CD14-positive monocyte (primary cell): Measurements from ENCODE around the gene KCNJ4. TPM values are rescaled to one million over a fixed set of nuclear protein-coding genes. Genes with fewer than 3 reads are reported as not detected.

Source experiments
- DNase-seq, 3 donors: peaks; one replicate each; pipeline ENCODE4 v3.0.0-alpha.2; 2011 to 2022
- H2AFZ ChIP-seq: 2 replicates; pipeline ENCODE4 v1.6.0; 2012; ENCODE audit warnings: mild to moderate bottlenecking, low read depth, low read length, inconsistent platforms; ENCODE audit not compliant: insufficient read depth, poor library complexity, severe bottlenecking
- H3K27ac ChIP-seq, 2 donors: 1 replicate in 1 of 2; 2 replicates in 1 of 2; pipeline ENCODE4 v1.5.1; 2012 to 2013; ENCODE audit warnings: low read length in 2 of 2, control low read depth in 1 of 2, inconsistent platforms in 1 of 2, low read depth in 1 of 2, mild to moderate bottlenecking in 1 of 2
- H3K27me3 ChIP-seq, 2 donors: one replicate each; pipeline versions ENCODE4 v1.6.0 to v1.6.1; 2011 to 2013; ENCODE audit warnings: low read length in 2 of 2; ENCODE audit not compliant: control insufficient read depth in 2 of 2, insufficient read depth in 2 of 2
- H3K36me3 ChIP-seq, 2 donors: replicated peaks in 1 of 2; 1 replicate in 1 of 2; 2 replicates in 1 of 2; pipeline versions ENCODE4 v1.5.1 to v1.6.1; 2012 to 2013; ENCODE audit warnings: low read length in 2 of 2, control low read depth in 1 of 2, inconsistent platforms in 1 of 2, mild to moderate bottlenecking in 1 of 2; ENCODE audit not compliant: insufficient read depth in 2 of 2, control insufficient read depth in 1 of 2
- H3K4me1 ChIP-seq, 2 donors: 1 replicate in 1 of 2; 2 replicates in 1 of 2; pipeline versions ENCODE4 v1.5.1 to v1.6.1; 2012 to 2013; ENCODE audit warnings: low read length in 2 of 2, control low read depth in 1 of 2, inconsistent platforms in 1 of 2, mild to moderate bottlenecking in 1 of 2, moderate library complexity in 1 of 2; ENCODE audit not compliant: insufficient read depth in 2 of 2, control insufficient read depth in 1 of 2
- H3K4me2 ChIP-seq: replicated peaks from 2 replicates; pipeline ENCODE3; 2012; ENCODE audit warnings: low read length, moderate library complexity, mild to moderate bottlenecking; ENCODE audit not compliant: poor library complexity, severe bottlenecking; ENCODE audit errors: extremely low read depth
- H3K4me3 ChIP-seq, 3 experiments: fragments of 200-600 bp in 1 of 3; sonication (generic) in 1 of 3; replicated peaks in 1 of 3; 1 replicate in 2 of 3; 2 replicates in 1 of 3; pipeline ENCODE4 v1.5.1; 2011 to 2013; ENCODE audit warnings: low read length in 3 of 3, mild to moderate bottlenecking in 3 of 3, control low read depth in 2 of 3, low read depth in 2 of 3, inconsistent platforms in 1 of 3, moderate library complexity in 1 of 3
- H3K79me2 ChIP-seq: 2 replicates; pipeline ENCODE4 v1.6.0; 2012; ENCODE audit warnings: mild to moderate bottlenecking, control low read depth, inconsistent platforms, low read length, moderate library complexity; ENCODE audit not compliant: insufficient read depth
- H3K9ac ChIP-seq: 2 replicates; pipeline ENCODE4 v1.6.0; 2017; ENCODE audit warnings: low read length, mild to moderate bottlenecking; ENCODE audit not compliant: insufficient read depth, poor library complexity, severe bottlenecking
- H3K9me3 ChIP-seq, 2 donors: replicated peaks in 1 of 2; 1 replicate in 1 of 2; 2 replicates in 1 of 2; pipeline versions ENCODE4 v1.5.1 to v1.6.1; 2012 to 2013; ENCODE audit warnings: low read length in 2 of 2, control low read depth in 1 of 2; ENCODE audit not compliant: control insufficient read depth in 1 of 2, insufficient read depth in 1 of 2
- H4K20me1 ChIP-seq: 2 replicates; pipeline ENCODE4 v1.6.0; 2012; ENCODE audit warnings: mild to moderate bottlenecking, low read length, control low read depth, moderate library complexity; ENCODE audit not compliant: insufficient read depth
- H3K27ac Mint-ChIP-seq, 7 donors: one replicate each; pipeline ENCODE4 v1.8.0; 2020; ENCODE audit warnings: mild to moderate bottlenecking in 7 of 7, mixed read lengths in 7 of 7, moderate library complexity in 6 of 7, inconsistent platforms in 2 of 7
- H3K27me3 Mint-ChIP-seq, 3 donors: one replicate each; pipeline ENCODE4 v1.8.0; 2021 to 2022; ENCODE audit warnings: low read depth in 3 of 3, mild to moderate bottlenecking in 3 of 3, mixed read lengths in 3 of 3, moderate library complexity in 3 of 3, inconsistent platforms in 1 of 3
- H3K36me3 Mint-ChIP-seq, 2 donors: one replicate each; pipeline ENCODE4 v1.8.0; 2020; ENCODE audit warnings: mixed read lengths in 2 of 2, inconsistent platforms in 1 of 2, mild to moderate bottlenecking in 1 of 2
- H3K4me1 Mint-ChIP-seq: one replicate; pipeline ENCODE4 v1.8.0; 2020; ENCODE audit warnings: mild to moderate bottlenecking, mixed read lengths
- H3K4me3 Mint-ChIP-seq, 2 donors: one replicate each; pipeline ENCODE4 v1.8.0; 2020; ENCODE audit warnings: mild to moderate bottlenecking in 2 of 2, mixed read lengths in 2 of 2, moderate library complexity in 1 of 2
- H3K9me3 Mint-ChIP-seq, 7 donors: one replicate each; pipeline ENCODE4 v1.8.0; 2020 to 2022; ENCODE audit warnings: mixed read lengths in 7 of 7, mild to moderate bottlenecking in 6 of 7, moderate library complexity in 6 of 7, inconsistent platforms in 2 of 7
- WGBS: methylation state at CpG from one replicate; pipeline ENCODE4 v1.1.5; 2013; ENCODE audit warnings: missing lambda C conversion rate; ENCODE audit not compliant: insufficient coverage; 5-methylcytosine and 5-hydroxymethylcytosine counted together
- intact Hi-C, 2 donors: fragments of 100-400 bp; cut with micrococcal nuclease; formaldehyde crosslinking; loops; one replicate each; pipeline versions ENCODE4 v1.15.0 to v1.15.1; 2023
- polyA plus RNA-seq, 3 donors: library from polyadenylated mRNA; depleted of rRNA in 1 of 3; unstranded in 2 of 3; stranded (reverse) in 1 of 3; fragments of 300-500 nt in 2 of 3; fragments of >200 nt in 1 of 3; fragmentation: Illumina TruSeq in 2 of 3; gene quantifications; 1 replicate in 2 of 3; 2 replicates in 1 of 3; pipeline ENCODE4 v1.2.3, GENCODE V29; 2012 to 2021
- TF ChIP-seq, protein P1 (sequence below): fragments of 200-600 bp; IDR thresholded peaks from one replicate; pipeline ENCODE4 v1.8.0; 2022; ENCODE audit warnings: antibody characterized with exemption, mild to moderate bottlenecking

The KCNJ4 gene
- polyA plus RNA-seq, 3 donors = not detected

DNA sequence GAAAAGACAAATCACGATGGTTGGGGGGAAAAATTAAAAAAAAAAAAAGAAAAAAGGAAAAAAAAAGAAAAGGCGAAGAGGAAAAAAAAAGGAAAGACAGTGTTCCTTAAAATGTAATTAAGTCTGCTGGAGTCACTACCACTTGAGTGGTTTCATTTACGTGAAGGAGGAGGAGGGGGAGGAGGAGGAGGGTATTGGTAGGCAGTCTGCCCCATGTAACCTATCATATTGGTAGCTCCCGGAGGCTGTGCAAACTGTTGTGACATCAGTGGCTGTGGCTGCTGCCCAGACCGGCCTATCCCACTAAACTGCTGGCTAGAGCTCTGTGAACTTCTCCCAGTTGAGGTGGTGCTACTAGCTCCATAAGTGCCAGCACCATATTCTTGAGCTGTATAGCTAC is 30.8 kb upstream of the KCNJ4 start:
- H3K4me1 Mint-ChIP-seq = no peaks in the 10 kb centered on the region
- no peaks in the 10 kb centered on the region for H3K4me1 ChIP-seq
- TF ChIP-seq, protein P1, sequence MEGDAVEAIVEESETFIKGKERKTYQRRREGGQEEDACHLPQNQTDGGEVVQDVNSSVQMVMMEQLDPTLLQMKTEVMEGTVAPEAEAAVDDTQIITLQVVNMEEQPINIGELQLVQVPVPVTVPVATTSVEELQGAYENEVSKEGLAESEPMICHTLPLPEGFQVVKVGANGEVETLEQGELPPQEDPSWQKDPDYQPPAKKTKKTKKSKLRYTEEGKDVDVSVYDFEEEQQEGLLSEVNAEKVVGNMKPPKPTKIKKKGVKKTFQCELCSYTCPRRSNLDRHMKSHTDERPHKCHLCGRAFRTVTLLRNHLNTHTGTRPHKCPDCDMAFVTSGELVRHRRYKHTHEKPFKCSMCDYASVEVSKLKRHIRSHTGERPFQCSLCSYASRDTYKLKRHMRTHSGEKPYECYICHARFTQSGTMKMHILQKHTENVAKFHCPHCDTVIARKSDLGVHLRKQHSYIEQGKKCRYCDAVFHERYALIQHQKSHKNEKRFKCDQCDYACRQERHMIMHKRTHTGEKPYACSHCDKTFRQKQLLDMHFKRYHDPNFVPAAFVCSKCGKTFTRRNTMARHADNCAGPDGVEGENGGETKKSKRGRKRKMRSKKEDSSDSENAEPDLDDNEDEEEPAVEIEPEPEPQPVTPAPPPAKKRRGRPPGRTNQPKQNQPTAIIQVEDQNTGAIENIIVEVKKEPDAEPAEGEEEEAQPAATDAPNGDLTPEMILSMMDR = no peak

DNA sequence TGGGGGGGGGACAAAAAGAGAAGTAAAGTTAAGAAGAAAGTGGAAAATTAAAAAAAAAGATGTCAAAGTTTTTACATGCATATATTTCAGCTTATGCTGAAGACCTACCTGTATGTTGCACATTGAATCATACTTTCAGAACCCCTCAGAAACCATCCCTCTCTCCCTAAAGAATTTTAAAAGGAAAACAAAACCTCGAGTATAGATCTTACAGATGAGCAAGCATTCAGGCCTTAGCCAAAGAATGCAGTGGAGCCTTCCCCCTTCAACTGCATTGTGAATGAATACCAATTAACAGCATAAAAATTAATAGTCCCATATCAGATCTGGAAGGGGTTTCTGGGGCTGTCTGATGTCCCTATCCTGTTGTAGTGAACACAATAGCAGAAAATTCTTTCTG is 29.2 kb upstream of the KCNJ4 start:
- H3K27ac Mint-ChIP-seq = peak overlapping the region in 1 of 7 donors; percentile 44
- no peak for DNase-seq
- H3K4me1 Mint-ChIP-seq = no peaks in the 10 kb centered on the region
- H3K9ac ChIP-seq = no peak overlapping the region
- peaks cover 3% of the 10 kb centered on the region for H3K79me2 ChIP-seq
- H3K36me3 Mint-ChIP-seq = peaks cover 74 to 87% of the 10 kb centered on the region in 2 donors
- no CpG with 5 or more reads among the region's 1 CpG for whole genome bisulfite sequencing
- intact Hi-C loops = no loop called here
- H3K27me3 ChIP-seq = no peaks in the 10 kb centered on the region
- no peaks in the 10 kb centered on the region for H3K9me3 Mint-ChIP-seq
- no peak overlapping the region for H3K4me2 ChIP-seq
- H3K27ac ChIP-seq = no peak overlapping the region
- H2AFZ ChIP-seq = no peak overlapping the region
- no peak overlapping the region for H3K4me3 Mint-ChIP-seq
- H4K20me1 ChIP-seq = peaks cover 91% of the 10 kb centered on the region
- H3K4me1 ChIP-seq = no peaks in the 10 kb centered on the region
- peaks cover 76 to 92% of the 10 kb centered on the region in 2 donors for H3K36me3 ChIP-seq
- no peaks in the 10 kb centered on the region for H3K27me3 Mint-ChIP-seq
- no peak overlapping the region for H3K4me3 ChIP-seq
- TF ChIP-seq, protein P1 = no peak
- H3K9me3 ChIP-seq = no peaks in the 10 kb centered on the region

More for the DNA sequence above, 30.8 kb upstream of the KCNJ4 start:
- H3K36me3 ChIP-seq = peaks cover 91 to 97% of the 10 kb centered on the region in 2 donors
- Mint-ChIP-seq H3K9me3 (no peaks in the 10 kb centered on the region), H3K36me3 (peaks cover 89 to 93% of the 10 kb centered on the region in 2 donors), H3K27ac (peak overlapping the region in 1 of 7 donors; percentile 42), H3K4me3 (no peak overlapping the region), H3K27me3 (no peaks in the 10 kb centered on the region)
- H3K4me2 ChIP-seq = no peak overlapping the region
- H3K79me2 ChIP-seq = peaks cover 13% of the 10 kb centered on the region
- no peak overlapping the region for H2AFZ ChIP-seq
- intact Hi-C loops = no loop called here
- no peaks in the 10 kb centered on the region for H3K27me3 ChIP-seq
- DNase-seq = no peak
- no peak overlapping the region for H3K4me3 ChIP-seq
- peaks cover 99% of the 10 kb centered on the region for H4K20me1 ChIP-seq
- WGBS = 78% methylated on average over 3 of the region's 5 CpGs
- H3K9ac ChIP-seq = no peak overlapping the region
- H3K27ac ChIP-seq = no peak overlapping the region
- H3K9me3 ChIP-seq = no peaks in the 10 kb centered on the region
